ENCODE data around the gene PDZD2.

DNA sequence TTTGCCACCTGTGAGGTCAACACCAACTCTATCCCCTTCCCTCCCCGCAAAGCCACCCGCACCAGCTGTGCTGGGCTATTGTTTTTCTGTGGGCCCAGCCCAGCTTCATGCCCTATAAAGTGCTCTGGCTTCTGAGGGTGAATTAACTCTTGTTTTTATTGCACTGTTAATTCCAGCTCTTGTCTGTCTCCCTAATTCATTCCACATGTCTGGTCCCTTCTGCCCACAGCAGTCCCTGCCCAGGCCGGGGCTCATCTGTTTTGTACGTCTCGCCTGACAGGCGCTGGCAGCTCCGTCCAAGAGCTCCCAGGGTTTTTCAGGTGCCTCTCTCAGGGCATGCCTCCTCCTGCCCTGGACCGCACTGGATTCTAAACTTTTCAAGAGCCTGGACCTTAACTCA, 118.9 kb downstream of the PDZD2 start:
- TF ChIP-seq, protein P1, sequence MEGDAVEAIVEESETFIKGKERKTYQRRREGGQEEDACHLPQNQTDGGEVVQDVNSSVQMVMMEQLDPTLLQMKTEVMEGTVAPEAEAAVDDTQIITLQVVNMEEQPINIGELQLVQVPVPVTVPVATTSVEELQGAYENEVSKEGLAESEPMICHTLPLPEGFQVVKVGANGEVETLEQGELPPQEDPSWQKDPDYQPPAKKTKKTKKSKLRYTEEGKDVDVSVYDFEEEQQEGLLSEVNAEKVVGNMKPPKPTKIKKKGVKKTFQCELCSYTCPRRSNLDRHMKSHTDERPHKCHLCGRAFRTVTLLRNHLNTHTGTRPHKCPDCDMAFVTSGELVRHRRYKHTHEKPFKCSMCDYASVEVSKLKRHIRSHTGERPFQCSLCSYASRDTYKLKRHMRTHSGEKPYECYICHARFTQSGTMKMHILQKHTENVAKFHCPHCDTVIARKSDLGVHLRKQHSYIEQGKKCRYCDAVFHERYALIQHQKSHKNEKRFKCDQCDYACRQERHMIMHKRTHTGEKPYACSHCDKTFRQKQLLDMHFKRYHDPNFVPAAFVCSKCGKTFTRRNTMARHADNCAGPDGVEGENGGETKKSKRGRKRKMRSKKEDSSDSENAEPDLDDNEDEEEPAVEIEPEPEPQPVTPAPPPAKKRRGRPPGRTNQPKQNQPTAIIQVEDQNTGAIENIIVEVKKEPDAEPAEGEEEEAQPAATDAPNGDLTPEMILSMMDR (IDR thresholded peaks at IDR 0.05), result no peak
- no peak for TF ChIP-seq EZH2 (IDR thresholded peaks at IDR 0.05)

All from neural progenitor cell (in vitro differentiated cells).